Neural progenitor cell (in vitro differentiated cells): Measurements from ENCODE around the gene ZNF597.
"Not testable (repeated sequence)": the region's sequence is repeated elsewhere in the genome, so short reads cannot be mapped to it uniquely, and the experiment has no call there.

Experiments used
- CTCF ChIP-seq: fragments of 200-600 bp; sonication (generic); IDR thresholded peaks from 2 replicates; pipeline ENCODE4 v1.5.1; 2017; ENCODE audit warnings: antibody characterized with exemption, mild to moderate bottlenecking
- EZH2 ChIP-seq: fragments of 200-600 bp; sonication (generic); IDR thresholded peaks from 2 replicates; pipeline ENCODE4 v1.6.1; 2017; ENCODE audit warnings: antibody characterized with exemption, mild to moderate bottlenecking, moderate library complexity
- EZH2phosphoT487 ChIP-seq: fragments of 200-600 bp; sonication (generic); IDR thresholded peaks from 2 replicates; pipeline ENCODE4 v1.6.1; 2017; ENCODE audit warnings: antibody characterized with exemption

- TF ChIP-seq CTCF, EZH2, EZH2phosphoT487: not testable (repeated sequence)
Observed at GRCh38 chr16:3473596-3473943, 30.3 kb upstream of the ZNF597 start.
